ENCODE measurements around the gene SHISA8.

DNA sequence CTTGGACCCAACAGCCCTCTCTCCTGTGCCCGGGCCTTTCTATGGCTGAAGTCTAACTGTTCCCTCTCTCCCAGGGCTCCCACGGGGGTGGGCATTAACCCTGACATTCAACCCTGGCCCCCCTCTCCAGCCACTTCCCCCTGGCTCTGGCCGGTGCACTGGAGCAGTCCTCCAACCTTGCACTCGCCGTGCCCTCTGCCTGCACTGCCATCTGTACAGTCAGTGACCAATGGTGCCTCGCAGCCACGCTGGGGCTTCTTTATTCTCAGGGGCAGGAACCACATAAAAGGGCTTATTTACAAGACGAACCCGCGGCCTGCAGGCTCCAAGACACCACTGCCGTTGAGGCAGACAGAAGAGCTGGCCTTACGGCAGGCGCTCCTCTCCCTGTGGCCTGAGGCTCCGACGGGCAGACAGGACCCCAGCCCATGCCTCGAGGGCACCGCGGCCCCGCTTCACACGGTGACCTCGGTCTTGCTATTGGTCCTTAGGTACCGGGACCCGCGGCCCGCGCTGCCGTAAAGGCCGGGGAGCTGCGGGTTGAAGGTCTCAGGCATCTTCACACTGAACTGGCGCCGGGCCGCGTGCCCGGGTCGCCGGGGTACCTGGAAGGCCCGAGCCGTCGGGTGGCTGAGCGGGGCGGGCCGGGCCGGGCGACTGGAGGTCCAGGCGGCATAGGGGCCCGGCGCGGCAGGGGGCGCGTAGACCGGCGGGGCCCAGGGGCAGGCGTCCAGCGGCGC lies 5.4 kb downstream of the SHISA8 start:
- TF ChIP-seq, protein P1, sequence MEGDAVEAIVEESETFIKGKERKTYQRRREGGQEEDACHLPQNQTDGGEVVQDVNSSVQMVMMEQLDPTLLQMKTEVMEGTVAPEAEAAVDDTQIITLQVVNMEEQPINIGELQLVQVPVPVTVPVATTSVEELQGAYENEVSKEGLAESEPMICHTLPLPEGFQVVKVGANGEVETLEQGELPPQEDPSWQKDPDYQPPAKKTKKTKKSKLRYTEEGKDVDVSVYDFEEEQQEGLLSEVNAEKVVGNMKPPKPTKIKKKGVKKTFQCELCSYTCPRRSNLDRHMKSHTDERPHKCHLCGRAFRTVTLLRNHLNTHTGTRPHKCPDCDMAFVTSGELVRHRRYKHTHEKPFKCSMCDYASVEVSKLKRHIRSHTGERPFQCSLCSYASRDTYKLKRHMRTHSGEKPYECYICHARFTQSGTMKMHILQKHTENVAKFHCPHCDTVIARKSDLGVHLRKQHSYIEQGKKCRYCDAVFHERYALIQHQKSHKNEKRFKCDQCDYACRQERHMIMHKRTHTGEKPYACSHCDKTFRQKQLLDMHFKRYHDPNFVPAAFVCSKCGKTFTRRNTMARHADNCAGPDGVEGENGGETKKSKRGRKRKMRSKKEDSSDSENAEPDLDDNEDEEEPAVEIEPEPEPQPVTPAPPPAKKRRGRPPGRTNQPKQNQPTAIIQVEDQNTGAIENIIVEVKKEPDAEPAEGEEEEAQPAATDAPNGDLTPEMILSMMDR (IDR thresholded peaks at IDR 0.05; ENCODE audit: low read depth, low read length, missing input control), result no peak
- TF ChIP-seq RAD21 (IDR thresholded peaks at IDR 0.05) (no peak), RXRA (IDR thresholded peaks at IDR 0.05) (no peak), YY1 (IDR thresholded peaks at IDR 0.05) (no peak), REST (IDR thresholded peaks at IDR 0.05) (no peak), GABPA (IDR thresholded peaks at IDR 0.05 in 1 of 2, conservative IDR thresholded peaks at IDR 0.05 in 1 of 2) (no peak), FOXA1 (IDR thresholded peaks at IDR 0.05) (no peak), TAF1 (conservative IDR thresholded peaks at IDR 0.05) (no peak), EGR1 (IDR thresholded peaks at IDR 0.05; ENCODE audit: low read depth in 2 of 2) (no peak), JUND (IDR thresholded peaks at IDR 0.05) (no peak), SP1 (IDR thresholded peaks at IDR 0.05) (no peak), ZBTB33 (IDR thresholded peaks at IDR 0.05) (no peak)
- TF ChIP-seq, protein P2, sequence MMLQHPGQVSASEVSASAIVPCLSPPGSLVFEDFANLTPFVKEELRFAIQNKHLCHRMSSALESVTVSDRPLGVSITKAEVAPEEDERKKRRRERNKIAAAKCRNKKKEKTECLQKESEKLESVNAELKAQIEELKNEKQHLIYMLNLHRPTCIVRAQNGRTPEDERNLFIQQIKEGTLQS (IDR thresholded peaks at IDR 0.05), result no peak
- TF ChIP-seq, protein P3, sequence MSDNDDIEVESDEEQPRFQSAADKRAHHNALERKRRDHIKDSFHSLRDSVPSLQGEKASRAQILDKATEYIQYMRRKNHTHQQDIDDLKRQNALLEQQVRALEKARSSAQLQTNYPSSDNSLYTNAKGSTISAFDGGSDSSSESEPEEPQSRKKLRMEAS (IDR thresholded peaks at IDR 0.05), result no peak
